Coronary artery (tissue), 2 donors: Measurements from ENCODE around the gene ERP27.

ENCODE experiments used
- DNase-seq: peaks from one replicate; pipeline ENCODE4 v3.0.0-alpha.2; 2017; ENCODE audit warnings: low spot score
- H3K27ac ChIP-seq, 2 donors: fragments of 200-600 bp; sonication (generic); one replicate each; pipeline ENCODE4 v1.5.1; 2016 to 2019
- H3K4me3 ChIP-seq: fragments of 200-600 bp; sonication (generic); 2 replicates; pipeline ENCODE4 v1.5.1; 2016; ENCODE audit warnings: mild to moderate bottlenecking, moderate library complexity
- TF ChIP-seq, protein P1 (sequence below): fragments of 200-600 bp; sonication (generic); IDR thresholded peaks from one replicate; pipeline ENCODE4 v1.5.1; 2019; ENCODE audit warnings: antibody characterized with exemption

Gene ERP27

DNA sequence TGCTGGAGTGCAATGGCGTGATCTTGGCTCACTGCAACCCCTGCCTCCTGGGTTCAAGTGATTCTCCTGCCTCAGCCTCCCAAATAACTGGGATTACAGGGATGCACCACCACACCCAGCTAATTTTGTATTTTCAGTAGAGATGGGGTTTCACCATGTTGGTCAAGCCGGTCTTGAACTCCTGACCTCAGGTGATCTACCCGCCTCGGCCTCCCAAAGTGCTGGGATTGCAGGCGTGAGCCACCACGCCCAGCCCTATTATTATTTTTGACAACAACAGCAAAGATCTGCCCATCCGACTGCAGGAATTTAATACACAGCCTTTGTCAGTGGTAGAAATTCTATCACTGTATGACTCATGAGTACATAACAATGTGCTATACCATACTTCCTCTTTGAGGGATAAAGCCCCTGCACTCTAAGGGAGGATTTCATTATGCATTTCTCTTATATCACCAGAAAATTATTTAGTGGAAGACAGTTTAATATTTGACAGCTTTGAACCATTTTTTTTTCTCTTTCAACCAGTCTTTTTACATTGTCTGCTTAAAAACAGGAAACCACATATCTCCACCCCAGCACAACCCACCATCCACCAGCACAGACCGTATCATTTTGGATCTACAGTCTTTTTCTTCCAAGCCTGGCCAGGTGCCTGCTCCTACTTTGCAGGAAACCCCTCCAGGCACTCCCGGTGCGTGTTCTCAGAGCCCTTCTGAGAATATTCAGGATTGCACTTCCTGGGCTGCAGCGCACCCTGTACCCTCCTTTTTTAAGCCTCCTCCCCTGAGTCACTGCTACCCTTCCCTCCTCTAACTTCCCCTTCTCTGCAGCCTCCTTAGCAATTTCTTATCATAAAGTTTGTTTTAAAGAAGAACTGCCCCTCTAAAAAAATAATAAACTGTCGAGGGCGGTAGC, 22.5 kb upstream of the ERP27 start:
- H3K27ac ChIP-seq, result peak overlapping the region; percentile 35 to 87
- no peak for DNase-seq

DNA sequence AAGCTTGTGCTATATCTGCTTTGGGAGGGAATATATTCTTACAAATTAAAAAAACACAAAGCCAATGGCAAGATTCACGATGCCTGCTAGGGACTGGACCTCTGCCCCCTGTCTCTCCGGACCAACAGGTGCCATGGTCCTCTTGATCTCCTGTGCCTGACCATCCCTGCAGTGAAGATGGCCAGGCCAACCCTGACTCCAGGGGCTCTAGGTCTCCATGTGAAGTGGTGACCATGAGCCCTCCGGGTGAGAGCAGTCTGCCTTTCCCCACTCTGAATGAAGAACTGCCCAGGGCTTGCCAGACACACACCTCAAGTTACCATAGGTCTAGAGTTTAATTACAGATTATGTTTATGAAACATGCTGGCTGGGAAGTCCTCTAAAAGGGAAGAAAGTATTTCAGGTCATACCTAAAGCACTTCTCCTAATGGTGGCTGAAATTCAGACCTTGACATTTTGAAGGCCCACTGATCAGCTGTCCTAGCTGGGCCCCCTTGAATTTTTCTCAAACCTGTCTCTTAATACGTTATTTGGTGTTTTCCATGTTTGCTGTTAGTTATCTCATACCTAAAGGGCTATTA, 21.7 kb upstream of the ERP27 start:
- Histone ChIP-seq H3K4me3 (peak overlapping the region; percentile 63), H3K27ac (peak overlapping the region; percentile 35 to 87)
- TF ChIP-seq, protein P1, sequence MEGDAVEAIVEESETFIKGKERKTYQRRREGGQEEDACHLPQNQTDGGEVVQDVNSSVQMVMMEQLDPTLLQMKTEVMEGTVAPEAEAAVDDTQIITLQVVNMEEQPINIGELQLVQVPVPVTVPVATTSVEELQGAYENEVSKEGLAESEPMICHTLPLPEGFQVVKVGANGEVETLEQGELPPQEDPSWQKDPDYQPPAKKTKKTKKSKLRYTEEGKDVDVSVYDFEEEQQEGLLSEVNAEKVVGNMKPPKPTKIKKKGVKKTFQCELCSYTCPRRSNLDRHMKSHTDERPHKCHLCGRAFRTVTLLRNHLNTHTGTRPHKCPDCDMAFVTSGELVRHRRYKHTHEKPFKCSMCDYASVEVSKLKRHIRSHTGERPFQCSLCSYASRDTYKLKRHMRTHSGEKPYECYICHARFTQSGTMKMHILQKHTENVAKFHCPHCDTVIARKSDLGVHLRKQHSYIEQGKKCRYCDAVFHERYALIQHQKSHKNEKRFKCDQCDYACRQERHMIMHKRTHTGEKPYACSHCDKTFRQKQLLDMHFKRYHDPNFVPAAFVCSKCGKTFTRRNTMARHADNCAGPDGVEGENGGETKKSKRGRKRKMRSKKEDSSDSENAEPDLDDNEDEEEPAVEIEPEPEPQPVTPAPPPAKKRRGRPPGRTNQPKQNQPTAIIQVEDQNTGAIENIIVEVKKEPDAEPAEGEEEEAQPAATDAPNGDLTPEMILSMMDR, result no peak
- DNase-seq, result no peak

More for the DNA sequence above, 22.5 kb upstream of the ERP27 start:
- TF ChIP-seq, protein P1, result no peak
- peak overlapping the region; percentile 63 for H3K4me3 ChIP-seq

DNA sequence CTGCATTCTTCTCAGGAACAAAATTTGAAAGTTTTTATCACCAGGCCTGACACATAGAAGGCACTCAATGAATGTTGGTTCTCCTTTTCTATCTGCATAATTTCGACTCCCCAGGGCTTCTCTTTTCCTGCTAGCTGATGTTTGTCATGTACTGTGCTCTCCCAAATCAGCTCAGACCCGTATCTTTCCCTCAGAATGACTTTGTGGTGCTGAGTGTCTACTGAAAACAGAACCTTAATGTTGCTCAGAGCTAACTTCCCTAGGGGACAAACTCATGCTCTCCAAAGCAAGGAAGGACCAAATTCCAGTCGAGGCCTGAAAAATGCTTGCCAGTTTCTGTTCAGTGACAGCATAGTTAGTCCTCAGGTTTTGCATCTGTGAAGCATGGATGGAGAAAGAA, 21.1 kb upstream of the ERP27 start:
- Histone ChIP-seq H3K27ac (peak overlapping the region; percentile 35 to 87), H3K4me3 (peak overlapping the region; percentile 63)
- DNase-seq, result no peak
- TF ChIP-seq, protein P1, result no peak

DNA sequence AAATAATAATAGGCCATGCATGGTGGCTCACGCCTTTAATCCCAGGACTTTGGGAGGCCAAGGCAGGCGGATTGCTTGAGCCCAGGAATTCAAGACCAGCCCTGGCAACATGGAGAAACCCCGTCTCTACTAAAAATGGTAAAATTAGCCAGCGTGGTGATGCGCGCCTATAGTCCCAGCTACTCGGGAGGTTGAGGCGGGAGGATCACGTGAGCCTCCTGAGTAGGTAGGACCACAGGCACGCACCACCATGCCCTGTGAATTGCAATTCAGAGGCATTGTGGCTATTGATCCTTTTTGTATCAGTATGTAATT, 20.7 kb upstream of the ERP27 start:
- H3K4me3 ChIP-seq, result peak overlapping the region; percentile 63
- DNase-seq, result no peak
- TF ChIP-seq, protein P1, result no peak
- peak overlapping the region; percentile 35 to 87 for H3K27ac ChIP-seq

DNA sequence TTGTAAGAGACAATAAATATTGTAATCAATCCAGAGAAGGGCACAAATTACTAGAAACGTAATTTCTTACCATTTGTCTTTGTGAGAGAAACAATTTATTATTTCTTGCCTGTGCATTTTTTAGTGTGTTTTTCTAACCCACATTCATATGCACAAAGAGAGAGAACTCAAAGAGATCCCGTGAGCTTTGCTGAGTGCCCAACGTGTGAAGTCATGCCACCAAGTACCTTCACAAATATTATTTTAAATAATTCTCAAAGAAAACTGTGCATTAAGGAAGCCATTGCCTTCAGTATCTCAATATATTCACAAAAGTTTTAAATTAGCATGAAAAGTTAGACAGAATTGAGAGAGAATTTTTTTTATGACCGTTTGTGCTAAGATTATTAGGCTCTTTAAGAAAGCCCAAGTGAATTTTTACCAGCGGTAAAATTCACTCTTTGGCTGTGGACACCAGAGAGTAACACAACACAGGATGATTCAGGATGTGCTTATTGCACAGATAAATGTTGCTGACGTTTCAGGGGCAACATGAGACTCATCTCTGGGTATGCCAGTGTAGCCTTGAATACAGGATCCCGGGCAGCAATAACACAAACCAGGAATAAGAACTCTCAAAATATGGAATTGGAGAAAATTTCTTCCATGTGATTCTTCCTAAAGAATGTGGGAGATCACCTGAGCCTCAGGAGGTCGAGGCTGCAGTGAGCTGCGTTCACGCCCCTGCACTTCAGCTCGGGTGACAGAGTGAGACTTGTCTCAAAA, 20.2 kb upstream of the ERP27 start:
- H3K27ac ChIP-seq, result peak overlapping the region; percentile 36 to 87
- H3K4me3 ChIP-seq, result peak overlapping the region; percentile 63
- DNase-seq, result no peak
- TF ChIP-seq, protein P1, result no peak

DNA sequence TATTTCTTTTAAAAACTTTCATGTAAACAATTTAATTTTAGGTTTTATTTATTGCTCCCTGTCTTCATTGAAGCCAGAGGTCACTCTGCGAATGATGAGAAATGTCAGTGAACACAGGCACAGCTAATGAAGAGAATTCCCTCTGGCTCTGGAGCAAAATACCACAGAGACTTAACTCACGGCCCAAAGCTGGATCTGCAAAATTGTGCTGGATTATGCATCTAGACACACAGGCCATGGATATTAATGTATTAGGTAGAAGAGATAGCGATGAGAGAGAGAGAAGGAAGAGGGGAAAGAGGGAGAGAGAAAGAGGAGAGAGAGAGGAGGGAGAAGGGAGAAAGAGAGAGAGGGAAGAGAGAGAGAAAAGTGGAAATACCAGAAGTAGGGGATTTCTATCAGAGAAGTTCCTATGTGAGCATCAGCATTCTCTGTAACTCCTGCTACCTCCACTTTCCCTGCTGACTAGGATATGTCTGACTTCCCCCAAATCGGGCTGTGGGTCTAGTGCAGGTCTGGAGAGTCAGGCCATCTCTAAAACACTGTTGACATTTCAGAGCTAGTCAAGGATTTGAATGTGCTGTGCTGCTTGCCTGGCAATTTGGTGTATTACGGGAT, 19.3 kb upstream of the ERP27 start:
- DNase-seq, result no peak
- TF ChIP-seq, protein P1, result no peak
- H3K27ac ChIP-seq, result peak overlapping the region; percentile 36 to 87
- H3K4me3 ChIP-seq, result peak overlapping the region; percentile 63
